Measurements from ENCODE around the gene ELAVL1. TPM values are rescaled to one million over a fixed set of nuclear protein-coding genes. Genes with fewer than 3 reads are reported as not detected.

ELAVL1 gene
- total RNA-seq, 1 donor from 2014 or later = 122 TPM

- peak overlapping the region; percentile 20 for H3K4me3 Mint-ChIP-seq (ENCODE audit: unreplicated experiment)
These were observed 22.8 kb downstream of the ELAVL1 start for GRCh38 chr19:7982651-7983099.

GRCh38 chr19:7982103-7982502 lies 23.3 kb downstream of the ELAVL1 start:
- Mint-ChIP-seq H3K36me3 (ENCODE audit: unreplicated experiment) (no peaks in the 10 kb centered on the region), H3K27me3 (ENCODE audit: unreplicated experiment) (peaks cover 5% of the 10 kb centered on the region), H3K27ac (ENCODE audit: unreplicated experiment) (peak overlapping the region; percentile 85), H3K4me1 (ENCODE audit: low read depth, unreplicated experiment) (peaks cover 32% of the 10 kb centered on the region), H3K4me3 (ENCODE audit: unreplicated experiment) (peak overlapping the region; percentile 13), H3K9me3 (ENCODE audit: unreplicated experiment) (peaks cover 6% of the 10 kb centered on the region)
- TF ChIP-seq CTCF (IDR thresholded peaks at IDR 0.05; ENCODE audit: partially characterized antibody, unreplicated experiment) = no peak
- DNase-seq = peak; percentile 16

More at GRCh38 chr19:7982651-7983099, 22.8 kb downstream of the ELAVL1 start:
- H3K27ac Mint-ChIP-seq (ENCODE audit: unreplicated experiment) = peak overlapping the region; percentile 85
- peaks cover 6% of the 10 kb centered on the region for H3K9me3 Mint-ChIP-seq (ENCODE audit: unreplicated experiment)
- H3K27me3 Mint-ChIP-seq (ENCODE audit: unreplicated experiment) = peaks cover 5% of the 10 kb centered on the region
- peaks cover 1% of the 10 kb centered on the region for H3K36me3 Mint-ChIP-seq (ENCODE audit: unreplicated experiment)
- no peak for TF ChIP-seq CTCF (IDR thresholded peaks at IDR 0.05; ENCODE audit: partially characterized antibody, unreplicated experiment)
- H3K4me1 Mint-ChIP-seq (ENCODE audit: low read depth, unreplicated experiment) = peaks cover 35% of the 10 kb centered on the region
- peak; percentile 3 for DNase-seq

GRCh38 chr19:7981661-7982060 lies 23.8 kb downstream of the ELAVL1 start:
- Mint-ChIP-seq H3K4me1 (ENCODE audit: low read depth, unreplicated experiment) (peaks cover 31% of the 10 kb centered on the region), H3K27me3 (ENCODE audit: unreplicated experiment) (peaks cover 5% of the 10 kb centered on the region), H3K27ac (ENCODE audit: unreplicated experiment) (no peak overlapping the region), H3K9me3 (ENCODE audit: unreplicated experiment) (peaks cover 4% of the 10 kb centered on the region), H3K4me3 (ENCODE audit: unreplicated experiment) (no peak overlapping the region), H3K36me3 (ENCODE audit: unreplicated experiment) (no peaks in the 10 kb centered on the region)
- peak; percentile 9 for DNase-seq
- TF ChIP-seq CTCF (IDR thresholded peaks at IDR 0.05; ENCODE audit: partially characterized antibody, unreplicated experiment) = no peak

- Mint-ChIP-seq H3K27ac (ENCODE audit: unreplicated experiment) (peak overlapping the region; percentile 17), H3K27me3 (ENCODE audit: unreplicated experiment) (peaks cover 5% of the 10 kb centered on the region), H3K9me3 (ENCODE audit: unreplicated experiment) (peaks cover under 1% of the 10 kb centered on the region), H3K4me3 (ENCODE audit: unreplicated experiment) (no peak overlapping the region), H3K4me1 (ENCODE audit: low read depth, unreplicated experiment) (peaks cover 26% of the 10 kb centered on the region), H3K36me3 (ENCODE audit: unreplicated experiment) (no peaks in the 10 kb centered on the region)
- no peak for TF ChIP-seq CTCF (IDR thresholded peaks at IDR 0.05; ENCODE audit: partially characterized antibody, unreplicated experiment)
- peak; percentile 0 for DNase-seq
These were observed 24.2 kb downstream of the ELAVL1 start for GRCh38 chr19:7981199-7981598.

- no peak overlapping the region for H3K4me3 Mint-ChIP-seq (ENCODE audit: unreplicated experiment)
- peaks cover 5% of the 10 kb centered on the region for H3K27me3 Mint-ChIP-seq (ENCODE audit: unreplicated experiment)
- TF ChIP-seq CTCF (IDR thresholded peaks at IDR 0.05; ENCODE audit: partially characterized antibody, unreplicated experiment) = no peak
- peak overlapping the region; percentile 87 for H3K27ac Mint-ChIP-seq (ENCODE audit: unreplicated experiment)
- DNase-seq = peak; percentile 10
- H3K9me3 Mint-ChIP-seq (ENCODE audit: unreplicated experiment) = no peaks in the 10 kb centered on the region
- H3K36me3 Mint-ChIP-seq (ENCODE audit: unreplicated experiment) = no peaks in the 10 kb centered on the region
- peaks cover 24% of the 10 kb centered on the region for H3K4me1 Mint-ChIP-seq (ENCODE audit: low read depth, unreplicated experiment)
These were observed 24.8 kb downstream of the ELAVL1 start for GRCh38 chr19:7980635-7981121.
